Suprapubic skin (tissue), 4 donors: ENCODE measurements around the gene KLHL25.
"Not testable (repeated sequence)": the region's sequence is repeated elsewhere in the genome, so short reads cannot be mapped to it uniquely, and the experiment has no call there.

Experiments
- CTCF ChIP-seq, 2 donors: fragments of 200-600 bp in 1 of 2; fragments of 450-650 bp in 1 of 2; sonication (generic) in 1 of 2; IDR thresholded peaks; one replicate each; pipeline ENCODE4 v1.5.1; 2016 to 2019; ENCODE audit warnings: antibody characterized with exemption in 2 of 2, mild to moderate bottlenecking in 1 of 2, moderate library complexity in 1 of 2
- EP300 ChIP-seq: sonication (generic); formaldehyde crosslinking; IDR thresholded peaks from one replicate; pipeline ENCODE4 v1.6.1; 2017; ENCODE audit warnings: antibody characterized with exemption
- POLR2A ChIP-seq, 2 donors: fragments of 450-650 bp; IDR thresholded peaks; one replicate each; pipeline ENCODE4 v1.6.1; 2017; ENCODE audit warnings: antibody characterized with exemption in 2 of 2, mild to moderate bottlenecking in 2 of 2, moderate library complexity in 2 of 2
- POLR2AphosphoS5 ChIP-seq, 3 donors: sonication (generic); formaldehyde crosslinking; IDR thresholded peaks; one replicate each; pipeline ENCODE4 v1.6.1; 2017; ENCODE audit warnings: antibody characterized with exemption in 3 of 3

GRCh38 chr15:85802617-85803016 lies 7.9 kb upstream of the KLHL25 start:
- TF ChIP-seq CTCF (IDR thresholded peaks at IDR 0.05); POLR2A (IDR thresholded peaks at IDR 0.05); EP300; POLR2AphosphoS5 (IDR thresholded peaks at IDR 0.05): not testable (repeated sequence)
